ENCODE results near the gene ELP6. TPM values are rescaled to one million over a fixed set of nuclear protein-coding genes. Genes with fewer than 3 reads are reported as not detected.
"Not testable (repeated sequence)": the region's sequence is repeated elsewhere in the genome, so short reads cannot be mapped to it uniquely, and the experiment has no call there.

Gene ELP6
- total RNA-seq, 4 donors from 2014 or later = 9.1 to 22.3 (median 21.3) TPM

- 61 to 67% methylated on average over 5 of the region's 5 CpGs for WGBS, 2 donors
These were observed 2.4 kb upstream of the ELP6 start for GRCh38 chr3:47515864-47516319.

GRCh38 chr3:47515100-47515499, 1.6 kb upstream of the ELP6 start:
- no peak overlapping the region for H3K4me3 ChIP-seq
- H3K36me3 ChIP-seq = peaks cover 4 to 8% (median 6%) of the 10 kb centered on the region in 3 donors
- H3K27me3 ChIP-seq = no peaks in the 10 kb centered on the region
- no peaks in the 10 kb centered on the region for H3K9me3 ChIP-seq
- WGBS, 2 donors = 75 to 78% methylated on average over 5 of the region's 5 CpGs
- H3K4me1 ChIP-seq = peaks cover 0 to 23% (median 8%) of the 10 kb centered on the region in 3 donors
- no peak for TF ChIP-seq POLR2A (IDR thresholded peaks at IDR 0.05)
- TF ChIP-seq CTCF (IDR thresholded peaks at IDR 0.05) = no peak
- DNase-seq = no peak
- intact Hi-C loops (cut with DNase I) = no loop called here
- no peak overlapping the region for H3K27ac ChIP-seq

More at GRCh38 chr3:47515864-47516319, 2.4 kb upstream of the ELP6 start:
- DNase-seq = no peak
- Histone ChIP-seq H3K27me3 (no peaks in the 10 kb centered on the region), H3K4me3 (no peak overlapping the region), H3K36me3 (peaks cover 0 to under 1% (median under 1%) of the 10 kb centered on the region in 3 donors), H3K27ac (no peak overlapping the region), H3K9me3 (no peaks in the 10 kb centered on the region), H3K4me1 (peaks cover 0 to 23% (median 8%) of the 10 kb centered on the region in 3 donors)
- no peak for TF ChIP-seq POLR2A (IDR thresholded peaks at IDR 0.05)
- TF ChIP-seq CTCF (IDR thresholded peaks at IDR 0.05) = no peak
- intact Hi-C loops (cut with DNase I) = no loop called here

GRCh38 chr3:47512416-47513124, 942 bp downstream of the ELP6 start:
- intact Hi-C loops (cut with DNase I) = no loop called here
- H3K4me3 ChIP-seq = peak overlapping the region; percentile 62 to 92 (median 74)
- peaks cover 6 to 34% (median 17%) of the 10 kb centered on the region in 3 donors for H3K36me3 ChIP-seq
- TF ChIP-seq POLR2A (IDR thresholded peaks at IDR 0.05) = no peak
- no peaks in the 10 kb centered on the region for H3K27me3 ChIP-seq
- DNase-seq = no peak
- H3K9me3 ChIP-seq = no peaks in the 10 kb centered on the region
- peak overlapping the region; percentile 87 to 98 (median 96) for H3K27ac ChIP-seq
- WGBS, 2 donors = 16 to 18% methylated on average over 33 to 36 of the region's 36 CpGs
- peaks cover 0 to 23% (median 8%) of the 10 kb centered on the region in 3 donors for H3K4me1 ChIP-seq

- H3K27ac ChIP-seq; H3K4me3 ChIP-seq; DNase-seq; H3K27me3 ChIP-seq; intact Hi-C loops (cut with DNase I); H3K9me3 ChIP-seq; H3K4me1 ChIP-seq: not testable (repeated sequence)
- WGBS, 2 donors = 96 to 97% methylated on average over 6 of the region's 6 CpGs
- peaks cover 0 to 98% (median 41%) of the 10 kb centered on the region in 3 donors for H3K36me3 ChIP-seq
These were observed 8.2 kb downstream of the ELP6 start for GRCh38 chr3:47505267-47505666.

- Histone ChIP-seq H3K36me3 (peaks cover 0 to 97% (median 31%) of the 10 kb centered on the region in 3 donors), H3K4me1 (no peaks in the 10 kb centered on the region), H3K27ac (no peak overlapping the region), H3K27me3 (no peaks in the 10 kb centered on the region), H3K9me3 (no peaks in the 10 kb centered on the region), H3K4me3 (no peak overlapping the region)
- intact Hi-C loops (cut with DNase I) = no loop called here
- DNase-seq = no peak
- WGBS, 2 donors = 82 to 91% methylated on average over 3 to 4 of the region's 7 CpGs
- no peak for TF ChIP-seq CTCF (IDR thresholded peaks at IDR 0.05)
- no peak for TF ChIP-seq POLR2A (IDR thresholded peaks at IDR 0.05)
These were observed 9.4 kb downstream of the ELP6 start for GRCh38 chr3:47504113-47504512.

GRCh38 chr3:47503033-47503432, 10.5 kb downstream of the ELP6 start:
- H3K36me3 ChIP-seq = peaks cover 0 to 97% (median 27%) of the 10 kb centered on the region in 3 donors
- H3K4me3 ChIP-seq = no peak overlapping the region
- DNase-seq = no peak
- no peaks in the 10 kb centered on the region for H3K4me1 ChIP-seq
- no peak for TF ChIP-seq CTCF (IDR thresholded peaks at IDR 0.05)
- no peak for TF ChIP-seq POLR2A (IDR thresholded peaks at IDR 0.05)
- no peaks in the 10 kb centered on the region for H3K27me3 ChIP-seq
- WGBS, 2 donors = 73 to 89% methylated on average over 2 of the region's 2 CpGs
- intact Hi-C loops (cut with DNase I) = no loop called here
- no peaks in the 10 kb centered on the region for H3K9me3 ChIP-seq
- H3K27ac ChIP-seq = no peak overlapping the region
